Measurements from ENCODE around the gene CCHCR1. TPM values are rescaled to one million over a fixed set of nuclear protein-coding genes. Genes with fewer than 3 reads are reported as not detected.
"Not testable (repeated sequence)": the region's sequence is repeated elsewhere in the genome, so short reads cannot be mapped to it uniquely, and the experiment has no call there.

CCHCR1 gene
- total RNA-seq, 5 donors from 2014 or later (not counting 1 experiment from before 2014, with no cell fraction given) = 20.7 to 38.6 (median 28.1) TPM

DNA sequence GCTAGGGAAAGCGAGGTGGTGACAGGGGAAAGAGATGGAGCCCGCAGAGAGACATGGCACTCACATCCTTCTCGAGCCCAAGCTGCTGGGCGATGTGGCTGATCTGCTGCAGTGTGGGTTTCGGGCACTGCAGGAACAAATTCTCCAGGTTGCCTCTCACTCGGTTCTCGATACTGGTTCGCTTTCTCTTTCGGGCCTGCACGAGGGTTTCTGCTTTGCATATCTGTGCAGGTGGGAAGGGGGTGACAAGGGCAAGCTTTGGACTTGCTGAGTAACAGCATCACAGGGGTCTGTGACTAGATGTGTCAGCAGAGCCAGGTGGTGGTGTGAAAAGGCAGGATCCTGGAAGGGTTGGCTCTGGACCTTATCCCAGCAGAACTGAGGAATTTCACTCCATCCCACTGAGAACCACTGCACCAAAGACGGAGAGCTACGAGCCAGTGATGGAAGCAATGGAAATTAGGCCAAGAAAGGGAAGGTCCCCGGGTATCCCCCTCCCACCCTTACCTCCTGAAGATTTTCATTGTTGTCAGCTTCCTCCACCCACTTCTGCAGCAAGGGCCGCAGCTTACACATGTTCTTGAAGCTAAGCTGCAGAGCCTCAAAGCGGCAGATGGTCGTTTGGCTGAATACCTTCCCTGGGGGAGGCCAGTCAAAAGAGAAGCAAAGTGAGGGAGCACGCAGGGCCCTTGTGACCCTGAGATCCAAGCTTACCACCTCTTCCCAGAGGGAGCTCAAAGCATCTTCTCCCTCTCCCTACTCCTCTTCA lies 7.6 kb upstream of the CCHCR1 start:
- POLR2A ChIA-PET, H3K27me3 Mint-ChIP-seq: not testable (repeated sequence)
- CTCF ChIA-PET = interaction anchor here in 1 of 2 donors (0.8 kb wide), 1 partner anchor 34 kb away, joined by 4 read pairs; no protein-coding TSS in a partner anchor

DNA sequence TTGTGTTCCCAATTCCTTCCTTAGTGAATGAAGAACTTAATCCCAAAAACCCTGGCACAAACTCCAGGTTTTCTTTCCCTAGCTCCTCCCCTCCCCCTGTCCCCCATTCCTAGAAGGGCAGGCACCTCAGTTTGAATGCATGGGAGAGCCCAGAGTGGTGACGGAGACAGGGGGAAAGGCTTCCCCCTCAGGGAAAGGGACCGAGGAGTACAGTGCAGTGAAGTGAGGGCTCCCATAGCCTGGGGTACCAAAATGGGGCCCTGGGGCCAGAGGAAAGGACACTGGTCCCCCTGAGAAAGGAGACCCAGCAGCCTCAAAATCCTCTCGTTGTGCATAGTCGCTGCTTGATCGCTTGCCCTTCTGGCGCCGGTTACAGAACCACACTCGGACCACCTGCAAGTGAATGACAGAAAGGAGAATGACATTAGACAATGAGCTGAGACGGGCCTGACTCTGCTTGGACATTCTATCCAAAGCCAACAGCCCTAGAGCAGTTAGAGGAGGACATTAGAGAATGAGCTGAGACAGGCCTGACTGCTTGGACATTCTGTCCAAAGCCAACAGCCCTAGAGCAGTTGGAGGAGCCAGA lies 7.0 kb upstream of the CCHCR1 start:
- WGBS (ENCODE audit: insufficient coverage) = no CpG with 5 or more reads among the region's 9 CpGs
- H3K27ac ChIP-seq (ENCODE audit: low read length); H3K4me1 ChIP-seq (ENCODE audit: control insufficient read depth in 1 of 2, extremely low read depth in 1 of 2, insufficient read depth in 2 of 2, low read length in 2 of 2); H3K27me3 Mint-ChIP-seq; ATAC-seq (replicated peaks in 1 of 4); H3K27me3 ChIP-seq (replicated peaks in 1 of 2; ENCODE audit: control insufficient read depth in 2 of 2, extremely low read depth in 1 of 2, insufficient read depth in 2 of 2, low read length in 1 of 2); H3K36me3 Mint-ChIP-seq; H3K4me3 Mint-ChIP-seq; POLR2A ChIA-PET; H3K27ac Mint-ChIP-seq; H3K9me3 Mint-ChIP-seq; H3K9me3 ChIP-seq; H3K36me3 ChIP-seq (ENCODE audit: control insufficient read depth in 2 of 2, extremely low read depth in 1 of 2, insufficient read depth in 1 of 2, low read length in 1 of 2); H3K4me3 ChIP-seq (ENCODE audit: control insufficient read depth in 1 of 2, extremely low read depth in 1 of 2, low read length in 1 of 2); DNase-seq: not testable (repeated sequence)
- CTCF ChIA-PET = interaction anchor here in 1 of 2 donors (0.8 kb wide), 1 partner anchor 34 kb away, joined by 4 read pairs; no protein-coding TSS in a partner anchor
- H3K4me1 Mint-ChIP-seq = peaks cover 0 to 12% (median 5%) of the 10 kb centered on the region in 3 donors

More for the DNA sequence above, 7.6 kb upstream of the CCHCR1 start:
- not testable (repeated sequence) for H3K4me1 Mint-ChIP-seq; H3K36me3 ChIP-seq (ENCODE audit: control insufficient read depth in 2 of 2, extremely low read depth in 1 of 2, insufficient read depth in 1 of 2, low read length in 1 of 2); H3K27ac Mint-ChIP-seq; H3K4me3 ChIP-seq (ENCODE audit: control insufficient read depth in 1 of 2, extremely low read depth in 1 of 2, low read length in 1 of 2); H3K4me1 ChIP-seq (ENCODE audit: control insufficient read depth in 1 of 2, extremely low read depth in 1 of 2, insufficient read depth in 2 of 2, low read length in 2 of 2); H3K4me3 Mint-ChIP-seq; H3K9me3 Mint-ChIP-seq; H3K27me3 ChIP-seq (replicated peaks in 1 of 2; ENCODE audit: control insufficient read depth in 2 of 2, extremely low read depth in 1 of 2, insufficient read depth in 2 of 2, low read length in 1 of 2); H3K9me3 ChIP-seq; ATAC-seq (replicated peaks in 1 of 4); H3K36me3 Mint-ChIP-seq; H3K27ac ChIP-seq (ENCODE audit: low read length); DNase-seq
- 70% methylated on average over 6 of the region's 17 CpGs for WGBS (ENCODE audit: insufficient coverage)

DNA sequence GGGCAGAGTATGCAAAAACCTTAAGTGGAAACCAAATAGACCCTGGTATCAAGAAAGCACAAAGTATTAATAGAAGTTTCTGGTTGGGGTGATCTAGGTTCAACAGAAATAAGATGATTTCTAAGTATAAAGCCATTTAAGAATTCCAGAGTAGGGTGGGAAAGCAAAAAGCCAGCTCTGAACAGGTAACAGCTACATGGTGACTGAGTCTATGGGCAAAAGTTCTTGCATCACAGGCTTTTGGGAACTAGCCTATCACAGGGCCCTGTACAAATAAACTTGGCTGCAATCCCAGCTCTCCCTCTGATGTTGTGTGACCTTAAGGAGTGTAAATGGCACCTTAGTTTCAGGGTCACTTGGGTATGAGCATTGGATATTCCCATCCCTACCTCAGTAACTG lies 6.3 kb upstream of the CCHCR1 start:
- ATAC-seq (replicated peaks in 1 of 4) (no peak), DNase-seq (no peak)
- Mint-ChIP-seq H3K4me1 (peaks cover 3 to 18% (median 12%) of the 10 kb centered on the region in 3 donors), H3K4me3 (no peak overlapping the region), H3K9me3 (no peaks in the 10 kb centered on the region), H3K27ac (no peak overlapping the region), H3K27me3 (no peaks in the 10 kb centered on the region), H3K36me3 (no peaks in the 10 kb centered on the region)
- Histone ChIP-seq H3K36me3 (ENCODE audit: control insufficient read depth in 2 of 2, extremely low read depth in 1 of 2, insufficient read depth in 1 of 2, low read length in 1 of 2) (peaks cover 0 to 5% of the 10 kb centered on the region in 2 donors), H3K27me3 (replicated peaks in 1 of 2; ENCODE audit: control insufficient read depth in 2 of 2, extremely low read depth in 1 of 2, insufficient read depth in 2 of 2, low read length in 1 of 2) (no peaks in the 10 kb centered on the region), H3K4me3 (ENCODE audit: control insufficient read depth in 1 of 2, extremely low read depth in 1 of 2, low read length in 1 of 2) (no peak overlapping the region), H3K27ac (ENCODE audit: low read length) (no peak overlapping the region), H3K4me1 (ENCODE audit: control insufficient read depth in 1 of 2, extremely low read depth in 1 of 2, insufficient read depth in 2 of 2, low read length in 2 of 2) (peaks cover 3 to 10% of the 10 kb centered on the region in 2 experiments), H3K9me3 (no peaks in the 10 kb centered on the region)
- CTCF ChIA-PET = no interaction called here
- POLR2A ChIA-PET = no interaction called here

DNA sequence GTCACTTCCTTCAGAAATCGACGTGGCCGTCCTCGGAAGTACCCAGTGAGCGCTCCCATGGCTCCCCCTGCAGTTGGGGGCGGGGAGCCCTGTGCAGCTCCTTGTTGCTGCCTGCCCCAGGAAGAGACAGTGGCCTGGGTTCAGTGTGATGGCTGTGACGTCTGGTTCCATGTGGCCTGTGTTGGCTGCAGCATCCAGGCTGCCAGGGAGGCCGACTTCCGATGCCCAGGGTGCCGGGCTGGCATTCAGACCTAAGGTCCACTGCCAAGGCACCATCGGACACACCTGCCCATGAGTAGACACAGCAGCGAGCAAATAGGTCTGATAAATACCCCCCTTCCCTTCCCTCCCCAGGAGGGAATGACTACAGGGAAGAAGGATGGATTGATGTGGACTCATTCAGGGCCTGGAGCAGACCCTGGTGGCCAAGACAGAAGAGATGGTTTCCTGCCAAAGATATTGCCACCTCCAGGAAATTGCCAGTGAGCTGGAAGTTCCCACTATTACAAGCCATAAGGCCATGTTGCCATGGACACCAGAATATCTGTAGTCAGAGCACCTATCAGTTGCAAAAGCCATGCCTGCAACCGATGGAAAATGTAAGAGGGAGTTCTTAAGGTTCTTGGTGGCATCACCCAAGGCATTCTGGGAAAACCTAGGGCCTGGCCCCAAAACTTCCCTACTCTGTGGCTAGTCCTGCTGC lies 5.0 kb upstream of the CCHCR1 start:
- H3K27ac Mint-ChIP-seq = no peak overlapping the region
- H3K36me3 Mint-ChIP-seq = no peaks in the 10 kb centered on the region
- no peak for ATAC-seq (replicated peaks in 1 of 4)
- H3K4me3 ChIP-seq (ENCODE audit: control insufficient read depth in 1 of 2, extremely low read depth in 1 of 2, low read length in 1 of 2) = no peak overlapping the region
- no peaks in the 10 kb centered on the region for H3K27me3 Mint-ChIP-seq
- H3K4me1 Mint-ChIP-seq = peaks cover 17 to 29% (median 21%) of the 10 kb centered on the region in 3 donors
- H3K27ac ChIP-seq (ENCODE audit: low read length) = no peak overlapping the region
- peaks cover 5 to 18% of the 10 kb centered on the region in 2 experiments for H3K4me1 ChIP-seq (ENCODE audit: control insufficient read depth in 1 of 2, extremely low read depth in 1 of 2, insufficient read depth in 2 of 2, low read length in 2 of 2)
- CTCF ChIA-PET = no interaction called here
- WGBS (ENCODE audit: insufficient coverage) = 95% methylated on average over 10 of the region's 13 CpGs
- H3K9me3 Mint-ChIP-seq = no peaks in the 10 kb centered on the region
- no peak for DNase-seq
- H3K27me3 ChIP-seq (replicated peaks in 1 of 2; ENCODE audit: control insufficient read depth in 2 of 2, extremely low read depth in 1 of 2, insufficient read depth in 2 of 2, low read length in 1 of 2) = no peaks in the 10 kb centered on the region
- POLR2A ChIA-PET = interaction anchor here in 1 of 2 donors (0.6 to 0.8 kb wide), 2 partner anchors 13 to 18 kb away, joined by 3 read pairs; no protein-coding TSS in a partner anchor
- H3K36me3 ChIP-seq (ENCODE audit: control insufficient read depth in 2 of 2, extremely low read depth in 1 of 2, insufficient read depth in 1 of 2, low read length in 1 of 2) = peaks cover 0 to 5% of the 10 kb centered on the region in 2 donors
- no peaks in the 10 kb centered on the region for H3K9me3 ChIP-seq
- no peak overlapping the region for H3K4me3 Mint-ChIP-seq

DNA sequence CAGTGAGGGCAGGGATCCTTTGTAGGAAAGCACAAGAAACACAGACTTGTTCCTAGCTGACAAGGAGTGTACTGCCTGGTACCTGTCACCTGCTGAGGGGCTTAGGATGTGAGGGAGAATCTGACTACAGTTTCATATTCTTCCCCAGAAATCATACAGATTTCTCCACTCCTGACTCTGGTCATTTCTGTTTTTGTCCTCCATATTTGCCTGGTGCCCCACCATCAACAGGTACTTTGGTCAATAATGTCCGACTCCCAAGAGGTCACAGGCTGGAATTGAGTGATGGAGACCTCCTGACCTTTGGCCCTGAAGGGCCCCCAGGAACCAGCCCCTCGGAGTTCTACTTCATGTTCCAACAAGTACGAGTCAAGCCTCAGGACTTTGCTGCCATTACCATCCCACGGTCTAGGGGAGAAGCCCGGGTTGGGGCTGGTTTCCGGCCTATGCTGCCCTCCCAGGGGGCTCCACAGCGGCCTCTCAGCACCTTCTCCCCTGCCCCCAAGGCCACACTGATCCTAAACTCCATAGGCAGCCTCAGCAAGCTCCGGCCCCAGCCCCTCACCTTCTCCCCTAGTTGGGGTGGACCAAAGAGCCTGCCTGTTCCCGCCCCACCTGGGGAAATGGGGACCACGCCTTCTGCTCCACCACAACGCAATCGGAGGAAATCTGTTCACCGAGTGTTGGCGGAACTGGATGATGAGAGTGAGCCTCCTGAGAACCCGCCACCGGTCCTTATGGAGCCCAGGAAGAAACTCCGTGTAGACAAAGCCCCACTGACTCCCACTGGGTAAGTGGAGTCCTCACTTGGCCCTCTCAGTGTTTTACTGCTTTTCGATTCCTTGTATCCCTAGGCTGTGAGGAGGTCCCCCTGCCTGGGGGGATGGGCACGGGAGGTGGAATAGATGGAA lies 3.9 kb upstream of the CCHCR1 start:
- no peak overlapping the region for H3K27ac ChIP-seq (ENCODE audit: low read length)
- H3K27me3 ChIP-seq (replicated peaks in 1 of 2; ENCODE audit: control insufficient read depth in 2 of 2, extremely low read depth in 1 of 2, insufficient read depth in 2 of 2, low read length in 1 of 2) = no peaks in the 10 kb centered on the region
- peaks cover 0 to 5% of the 10 kb centered on the region in 2 donors for H3K36me3 ChIP-seq (ENCODE audit: control insufficient read depth in 2 of 2, extremely low read depth in 1 of 2, insufficient read depth in 1 of 2, low read length in 1 of 2)
- no peaks in the 10 kb centered on the region for H3K27me3 Mint-ChIP-seq
- no peak overlapping the region for H3K4me3 Mint-ChIP-seq
- no peak overlapping the region for H3K27ac Mint-ChIP-seq
- H3K9me3 ChIP-seq = no peaks in the 10 kb centered on the region
- 96% methylated on average over 17 of the region's 19 CpGs for WGBS (ENCODE audit: insufficient coverage)
- H3K4me1 Mint-ChIP-seq = peaks cover 24 to 37% (median 27%) of the 10 kb centered on the region in 3 donors
- peaks cover 7 to 23% of the 10 kb centered on the region in 2 experiments for H3K4me1 ChIP-seq (ENCODE audit: control insufficient read depth in 1 of 2, extremely low read depth in 1 of 2, insufficient read depth in 2 of 2, low read length in 2 of 2)
- DNase-seq (no peak), ATAC-seq (replicated peaks in 1 of 4) (no peak)
- ChIA-PET CTCF (no interaction called here), POLR2A (no interaction called here)
- H3K4me3 ChIP-seq (ENCODE audit: control insufficient read depth in 1 of 2, extremely low read depth in 1 of 2, low read length in 1 of 2) = no peak overlapping the region
- no peaks in the 10 kb centered on the region for H3K36me3 Mint-ChIP-seq
- H3K9me3 Mint-ChIP-seq = no peaks in the 10 kb centered on the region
